H1 (cell line): Measurements from ENCODE around the gene PPP2R3B. TPM values are rescaled to one million over a fixed set of nuclear protein-coding genes. Genes with fewer than 3 reads are reported as not detected.

Source experiments
- CTCF ChIA-PET: fragments of 300-600 bp; sonication (Branson Sonifier 250); formaldehyde crosslinking; loops from one replicate; lab custom pipeline; 2021; ENCODE audit not compliant: partially characterized antibody; lab: Charles Lee
- POLR2A ChIA-PET: fragments of 300-600 bp; sonication (Branson Sonifier 250); formaldehyde crosslinking; loops from one replicate; lab custom pipeline; 2021; ENCODE audit warnings: inconsistent platforms; ENCODE audit not compliant: partially characterized antibody; lab: Charles Lee
- DNase-seq, 2 experiments: peaks; one replicate each; pipeline versions ENCODE4 v3.0.0 to v3.0.0-alpha.2; 2010 to 2022; ENCODE audit warnings: low spot score in 2 of 2, low read depth in 1 of 2, mixed read lengths in 1 of 2
- FAIRE-seq: peaks from 2 replicates; lab custom pipeline; 2011; peaks lifted over from hg19 to GRCh38; lab: Jason Lieb, UNC
- H2AFZ ChIP-seq: 2 replicates; pipeline ENCODE4 v1.8.1; 2012; ENCODE audit warnings: low read length, inconsistent platforms
- H2AK5ac ChIP-seq: 2 replicates; pipeline ENCODE4 v1.6.1; 2013; ENCODE audit warnings: low read depth, low read length
- H2BK120ac ChIP-seq: replicated peaks from 2 replicates; pipeline ENCODE3; 2013; ENCODE audit warnings: low read depth, low read length, inconsistent platforms
- H2BK12ac ChIP-seq: 2 replicates; pipeline ENCODE4 v1.6.1; 2013; ENCODE audit warnings: low read depth, low read length
- H2BK15ac ChIP-seq: 2 replicates; pipeline ENCODE4 v1.6.1; 2013; ENCODE audit warnings: low read length
- H2BK20ac ChIP-seq: 2 replicates; pipeline ENCODE4 v1.6.1; 2013; ENCODE audit warnings: low read length
- H2BK5ac ChIP-seq: 2 replicates; pipeline ENCODE4 v1.6.1; 2013; ENCODE audit warnings: low read depth, low read length
- H3K14ac ChIP-seq: 2 replicates; pipeline ENCODE4 v1.6.1; 2013; ENCODE audit warnings: inconsistent platforms; ENCODE audit not compliant: insufficient read length
- H3K18ac ChIP-seq: 2 replicates; pipeline ENCODE4 v1.6.1; 2013; ENCODE audit warnings: low read length; ENCODE audit errors: extremely low read depth
- H3K23ac ChIP-seq: 2 replicates; pipeline ENCODE4 v1.6.1; 2013; ENCODE audit warnings: inconsistent platforms; ENCODE audit not compliant: insufficient read length
- H3K23me2 ChIP-seq: 2 replicates; pipeline ENCODE4 v1.6.1; 2013; ENCODE audit warnings: low read depth, low read length
- H3K27ac ChIP-seq: 2 replicates; pipeline ENCODE4 v1.6.1; 2011; ENCODE audit warnings: low read depth, low read length, inconsistent platforms
- H3K27me3 ChIP-seq, 4 experiments: replicated peaks in 1 of 4; 1 replicate in 1 of 4; 2 replicates in 3 of 4; pipeline versions ENCODE4 v1.6.1 to v1.8.1; 2011 to 2013; ENCODE audit warnings: low read length in 3 of 4, mild to moderate bottlenecking in 3 of 4, inconsistent platforms in 2 of 4, mixed read lengths in 2 of 4, moderate library complexity in 1 of 4; ENCODE audit not compliant: control insufficient read depth in 3 of 4, insufficient read depth in 3 of 4; ENCODE audit errors: extremely low read depth in 1 of 4
- H3K36me3 ChIP-seq, 4 experiments: 2 replicates each; pipeline versions ENCODE4 v1.6.1 to v1.8.1; 2011 to 2013; ENCODE audit warnings: mild to moderate bottlenecking in 4 of 4, low read length in 3 of 4, moderate library complexity in 2 of 4, control low read depth in 1 of 4, inconsistent platforms in 1 of 4; ENCODE audit not compliant: insufficient read depth in 4 of 4, control insufficient read depth in 2 of 4
- H3K4ac ChIP-seq: replicated peaks from 2 replicates; pipeline ENCODE3; 2013; ENCODE audit warnings: low read length, low read depth, mixed read lengths, inconsistent platforms; ENCODE audit not compliant: insufficient read length
- H3K4me1 ChIP-seq, 4 experiments: replicated peaks in 1 of 4; 1 replicate in 1 of 4; 2 replicates in 3 of 4; pipeline versions ENCODE4 v1.6.1 to v1.8.1; 2011 to 2013; ENCODE audit warnings: low read length in 3 of 4, inconsistent platforms in 2 of 4, mixed read lengths in 1 of 4; ENCODE audit not compliant: insufficient read depth in 4 of 4, control insufficient read depth in 3 of 4
- H3K4me2 ChIP-seq, 2 experiments: 2 replicates each; pipeline versions ENCODE4 v1.6.1 to v1.8.1; 2011 to 2013; ENCODE audit warnings: low read depth in 2 of 2, low read length in 2 of 2, control low read depth in 1 of 2, inconsistent platforms in 1 of 2, mild to moderate bottlenecking in 1 of 2; ENCODE audit not compliant: insufficient read depth in 1 of 2
- H3K4me3 ChIP-seq, 4 experiments: fragments of 200-600, 300-600 bp in 1 of 4; sonication (generic), shearing (Covaris generic), sonication (Bioruptor Twin) in 1 of 4; 2 replicates each; pipeline versions ENCODE4 v1.5.1 to v1.8.1; 2011 to 2016; ENCODE audit warnings: low read length in 4 of 4, low read depth in 3 of 4, control low read depth in 2 of 4, inconsistent platforms in 2 of 4, mild to moderate bottlenecking in 2 of 4, mixed read lengths in 1 of 4, moderate library complexity in 1 of 4; ENCODE audit not compliant: insufficient read depth in 2 of 4; ENCODE audit errors: extremely low read depth in 1 of 4
- H3K56ac ChIP-seq: replicated peaks from 2 replicates; pipeline ENCODE3; 2013; ENCODE audit warnings: low read depth, mild to moderate bottlenecking, mixed read lengths, low read length, inconsistent platforms; ENCODE audit not compliant: insufficient read length
- H3K79me1 ChIP-seq: 2 replicates; pipeline ENCODE4 v1.6.1; 2013; ENCODE audit warnings: low read depth, low read length, control low read depth
- H3K79me2 ChIP-seq, 2 experiments: 2 replicates each; pipeline versions ENCODE4 v1.6.1 to v1.8.1; 2012 to 2013; ENCODE audit warnings: low read length in 2 of 2, mild to moderate bottlenecking in 2 of 2, inconsistent platforms in 1 of 2; ENCODE audit not compliant: insufficient read depth in 2 of 2, control insufficient read depth in 1 of 2
- H3K9ac ChIP-seq, 4 experiments: replicated peaks in 1 of 4; 1 replicate in 1 of 4; 2 replicates in 3 of 4; pipeline versions ENCODE4 v1.6.1 to v1.8.1; 2011 to 2013; ENCODE audit warnings: low read depth in 3 of 4, low read length in 3 of 4, control low read depth in 2 of 4, mild to moderate bottlenecking in 2 of 4, moderate library complexity in 2 of 4, inconsistent platforms in 1 of 4; ENCODE audit errors: extremely low read depth in 1 of 4
- H3K9me3 ChIP-seq, 2 experiments: 2 replicates each; pipeline versions ENCODE4 v1.6.1 to v1.8.1; 2012 to 2013; ENCODE audit warnings: mild to moderate bottlenecking in 2 of 2, moderate library complexity in 2 of 2, control low read depth in 1 of 2, inconsistent platforms in 1 of 2, low read depth in 1 of 2, low read length in 1 of 2, mixed read lengths in 1 of 2; ENCODE audit not compliant: insufficient read depth in 2 of 2
- H4K20me1 ChIP-seq, 2 experiments: replicated peaks in 1 of 2; 2 replicates each; pipeline versions ENCODE3 to v1.8.1; 2011 to 2013; ENCODE audit warnings: inconsistent platforms in 2 of 2, low read length in 2 of 2, mild to moderate bottlenecking in 1 of 2; ENCODE audit not compliant: insufficient read depth in 2 of 2, control insufficient read depth in 1 of 2
- H4K5ac ChIP-seq: 2 replicates; pipeline ENCODE4 v1.6.1; 2013; ENCODE audit warnings: low read length, low read depth, mixed read lengths, inconsistent platforms; ENCODE audit not compliant: insufficient read length
- H4K8ac ChIP-seq: 2 replicates; pipeline ENCODE4 v1.8.0; 2013; ENCODE audit warnings: mild to moderate bottlenecking, moderate library complexity, low read length, inconsistent platforms; ENCODE audit not compliant: insufficient read depth; ENCODE audit errors: extremely low read depth
- H4K91ac ChIP-seq: replicated peaks from 2 replicates; pipeline ENCODE3; 2013; ENCODE audit warnings: low read length, mixed read lengths, inconsistent platforms; ENCODE audit not compliant: insufficient read length
- HDAC6 ChIP-seq: IDR thresholded peaks from one replicate; pipeline ENCODE4 v1.7.1; 2012; ENCODE audit warnings: low read depth, mild to moderate bottlenecking, inconsistent platforms, low read length, moderate library complexity
- NANOG ChIP-seq: IDR thresholded peaks from 2 replicates; pipeline ENCODE4 v1.6.1; 2011; ENCODE audit warnings: low read length, low read depth, mild to moderate bottlenecking, inconsistent platforms; ENCODE audit not compliant: insufficient read depth, poor library complexity, severe bottlenecking
- TBP ChIP-seq: IDR thresholded peaks from 2 replicates; pipeline ENCODE4 v1.6.1; 2011; ENCODE audit warnings: low read depth, low read length, improper control_type of control experiment
- YY1 ChIP-seq: IDR thresholded peaks from 2 replicates; pipeline ENCODE4 v1.6.1; 2011; ENCODE audit warnings: low read depth, mild to moderate bottlenecking, low read length
- WGBS, 2 experiments: shearing (Covaris generic) in 1 of 2; methylation state at CpG; one replicate each; pipeline versions ENCODE4 v1.1.6 to v1.1.7; 2013 to 2015; ENCODE audit warnings: low lambda C conversion rate in 2 of 2, mixed read lengths in 2 of 2, inconsistent platforms in 1 of 2, low coverage in 1 of 2, missing lambda C conversion rate in 1 of 2; ENCODE audit not compliant: insufficient replicate concordance in 2 of 2, insufficient coverage in 1 of 2, insufficient read length in 1 of 2; ENCODE audit errors: extremely low coverage in 1 of 2, missing lambda C conversion rate in 1 of 2; 5-methylcytosine and 5-hydroxymethylcytosine counted together
- polyA plus RNA-seq, 7 experiments: library from polyadenylated mRNA; depleted of rRNA in 3 of 7; stranded (reverse) in 5 of 7; unstranded in 2 of 7; fragments of >200 nt in 5 of 7; fragments of 200-250 nt in 2 of 7; gene quantifications; 1 replicate in 5 of 7; 2 replicates in 1 of 7; 4 replicates in 1 of 7; pipeline versions ENCODE4 v1.2.1 to v1.2.3, GENCODE V29; 2011 to 2013; ENCODE audit warnings: missing spikeins in 2 of 7, mixed read lengths in 2 of 7
- total RNA-seq: library from RNA; stranded (reverse); fragmentation: NEBNext Ultra II Directional; extraction: Animal tissue kit (Norgen Biotek cat#: 25700); gene quantifications from 2 replicates; pipeline ENCODE4 v1.2.1, GENCODE V29; 2021

PPP2R3B gene
- total and polyA plus RNA-seq, 2 of the 8 experiments (the other 6 are each of a cell fraction or from before 2014, with no cell fraction given): 47.6 to 86.7 TPM

GRCh38 chrX:392575-392846 is 5.8 kb upstream of the PPP2R3B start:
- H4K20me1 ChIP-seq: no peaks in the 10 kb centered on the region
- no peaks in the 10 kb centered on the region for H3K36me3 ChIP-seq
- no peak overlapping the region for H3K4me2 ChIP-seq
- H3K23ac ChIP-seq: no peak overlapping the region
- H2AFZ ChIP-seq: no peak overlapping the region
- no peaks in the 10 kb centered on the region for H3K79me1 ChIP-seq
- POLR2A ChIA-PET: no interaction called here
- H3K9me3 ChIP-seq: no peaks in the 10 kb centered on the region; a peak in 1 of 4 replicates
- no peak overlapping the region for H4K91ac ChIP-seq
- no peak overlapping the region for H2BK120ac ChIP-seq
- no peak overlapping the region for H3K14ac ChIP-seq
- 0 out of 7 replicates have a peak, but pooled peaks cover 0 to 2% (median 0%) of the 10 kb centered on the region in 4 experiments for H3K4me1 ChIP-seq
- H2BK20ac ChIP-seq: no peak overlapping the region
- H3K79me2 ChIP-seq: no peaks in the 10 kb centered on the region
- no peak overlapping the region for H3K4ac ChIP-seq
- H2BK12ac ChIP-seq: no peak overlapping the region
- no peak overlapping the region for H4K5ac ChIP-seq
- H3K27me3 ChIP-seq: no peaks in the 10 kb centered on the region
- no peak overlapping the region for H3K27ac ChIP-seq
- no peak for FAIRE-seq
- WGBS, 2 experiments: 90% methylated on average over 7 of the region's 7 CpGs; no CpG with 5 or more reads in 1 of the 2 experiments
- H3K23me2 ChIP-seq: no peaks in the 10 kb centered on the region
- H2BK5ac ChIP-seq: no peak overlapping the region
- no peak overlapping the region for H2AK5ac ChIP-seq
- CTCF ChIA-PET: no interaction called here
- no peak overlapping the region for H2BK15ac ChIP-seq
- no peak overlapping the region for H3K4me3 ChIP-seq
- no peak overlapping the region for H3K9ac ChIP-seq
- H3K56ac ChIP-seq: no peak overlapping the region
- no peak overlapping the region for H4K8ac ChIP-seq
- DNase-seq: no peak
- H3K18ac ChIP-seq: no peak overlapping the region
- TF ChIP-seq TBP: no peak
- no peak for TF ChIP-seq NANOG
- no peak for TF ChIP-seq HDAC6
- TF ChIP-seq YY1: no peak
